NCI-H748 (cell line): Measurements from ENCODE around the gene DNASE1L2.

ENCODE experiments used
- DNase-seq: peaks from one replicate; lab custom pipeline; 2025; ENCODE audit not compliant: unreplicated experiment; lab: John Stamatoyannopoulos, UW

Gene DNASE1L2

GRCh38 chr16:2267505-2267912, 31.3 kb downstream of the DNASE1L2 start:
- peak; percentile 77 for DNase-seq

- peak; percentile 95 for DNase-seq
Measured at GRCh38 chr16:2267913-2268666, 31.8 kb downstream of the DNASE1L2 start, which contains the start of gene RNPS1. RNPS1 (minus strand) TSS chr16:2268126; CDS start chr16:2264643, 3,483 bp downstream.

- DNase-seq = no peak
Measured at GRCh38 chr16:2270070-2270462, 33.8 kb downstream of the DNASE1L2 start.

GRCh38 chr16:2270588-2271470, 34.6 kb downstream of the DNASE1L2 start:
- DNase-seq = no peak

GRCh38 chr16:2271848-2272461, 35.7 kb downstream of the DNASE1L2 start:
- no peak for DNase-seq

- DNase-seq = no peak
Measured at GRCh38 chr16:2273484-2273883, 37.2 kb downstream of the DNASE1L2 start.

- no peak for DNase-seq
Measured at GRCh38 chr16:2273931-2274330, 37.7 kb downstream of the DNASE1L2 start.

GRCh38 chr16:2275476-2276367, 39.5 kb downstream of the DNASE1L2 start:
- no peak for DNase-seq

- no peak for DNase-seq
Measured at GRCh38 chr16:2276368-2277195, 40.3 kb downstream of the DNASE1L2 start.

- DNase-seq = no peak
Measured at GRCh38 chr16:2277466-2278271, 41.4 kb downstream of the DNASE1L2 start.

- DNase-seq = no peak
Measured at GRCh38 chr16:2278272-2278608, 42.0 kb downstream of the DNASE1L2 start.

- no peak for DNase-seq
Measured at GRCh38 chr16:2278956-2279800, 42.9 kb downstream of the DNASE1L2 start.

- no peak for DNase-seq
Measured at GRCh38 chr16:2280461-2280860, 44.2 kb downstream of the DNASE1L2 start.

- no peak for DNase-seq
Measured at GRCh38 chr16:2280981-2281542, 44.8 kb downstream of the DNASE1L2 start.

- no peak for DNase-seq
Measured at GRCh38 chr16:2282262-2282661, 46.0 kb downstream of the DNASE1L2 start.

GRCh38 chr16:2282866-2283555, 46.8 kb downstream of the DNASE1L2 start:
- no peak for DNase-seq
